ACHN (cell line): ENCODE data around the gene GABARAPL1.
"Not testable (repeated sequence)": the region's sequence is repeated elsewhere in the genome, so short reads cannot be mapped to it uniquely, and the experiment has no call there.

Experiments
- DNase-seq: peaks from one replicate; pipeline ENCODE4 v3.0.0-alpha.2; 2015
- in situ Hi-C: cut with HindIII; loops from 2 replicates; pipeline ENCODE4 v1.10.0; 2017; ENCODE audit warnings: low sequenced_read_pairs, low pct_ligation_motif_present, low pct_unique_long_range_greater_than_20kb

Gene GABARAPL1

DNA sequence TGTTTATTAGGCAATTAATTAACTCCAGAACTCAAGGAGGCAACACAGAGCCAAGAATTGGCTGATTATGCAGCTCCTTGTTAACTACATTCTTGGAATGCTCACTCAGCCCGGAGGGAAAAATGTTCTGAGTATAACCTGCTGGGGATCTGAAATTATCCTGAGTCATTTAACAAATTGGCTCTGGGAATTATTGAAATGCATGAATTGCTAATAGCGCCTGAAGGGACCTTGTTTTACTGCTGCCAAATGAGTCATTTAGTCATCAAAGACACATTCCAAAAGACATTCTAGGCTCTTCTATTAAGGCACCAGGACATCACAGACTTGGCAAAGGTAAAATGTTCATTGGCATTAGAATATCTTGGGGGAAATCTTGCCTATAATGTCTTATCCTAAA lies 20.8 kb upstream of the GABARAPL1 start:
- DNase-seq, result no peak
- in situ Hi-C loops, result no loop called here

DNA sequence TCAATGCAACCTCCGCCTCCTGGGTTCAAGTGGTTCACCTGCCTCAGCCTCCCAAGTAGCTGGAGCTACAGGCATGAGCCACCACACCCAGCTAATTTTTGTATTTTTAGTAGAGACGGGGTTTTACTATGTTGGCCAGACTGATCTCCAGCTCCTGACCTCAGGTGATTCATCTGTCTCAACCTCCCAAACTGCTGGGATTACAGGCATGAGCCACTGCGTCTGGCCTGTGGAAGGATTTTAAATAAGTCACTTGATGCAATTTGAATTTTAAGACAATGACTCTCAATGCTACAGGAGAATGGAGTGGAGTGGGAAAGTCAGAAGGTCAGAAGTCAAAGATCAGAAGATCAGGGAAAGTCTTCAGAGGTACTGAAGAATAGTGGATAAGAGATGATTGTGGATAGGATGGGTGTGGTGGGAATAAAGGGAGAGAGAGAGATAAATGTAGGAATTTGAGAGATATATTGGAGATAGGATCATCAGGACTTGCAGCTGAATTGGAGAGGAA lies 18.5 kb upstream of the GABARAPL1 start:
- in situ Hi-C loops, result no loop called here
- DNase-seq, result no peak

- no peak for DNase-seq
- in situ Hi-C loops, result no loop called here
Observed at GRCh38 chr12:10196210-10196609, 16.5 kb upstream of the GABARAPL1 start.

GRCh38 chr12:10197879-10198278 lies 14.8 kb upstream of the GABARAPL1 start:
- in situ Hi-C loops, result no loop called here
- DNase-seq, result no peak

DNA sequence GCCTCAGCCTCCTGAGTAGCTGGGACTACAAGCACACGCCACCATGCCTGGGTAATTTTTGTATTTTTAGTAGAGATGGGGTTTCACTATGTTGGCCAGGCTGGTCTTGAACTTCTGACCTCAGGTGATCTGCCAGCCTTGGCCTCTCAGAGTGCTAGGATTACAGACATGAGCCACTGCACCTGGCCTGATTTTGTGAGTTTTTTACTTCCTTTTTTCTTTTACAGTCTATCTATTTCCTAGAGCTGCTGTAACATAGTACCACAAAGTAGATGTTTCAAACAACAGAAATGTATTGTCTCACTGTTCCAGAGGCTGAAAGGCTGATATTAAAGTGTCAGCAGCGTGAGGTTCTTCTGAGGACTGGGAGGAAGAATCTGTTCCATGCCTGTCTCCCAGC lies 8.2 kb upstream of the GABARAPL1 start:
- DNase-seq, in situ Hi-C loops: not testable (repeated sequence)

DNA sequence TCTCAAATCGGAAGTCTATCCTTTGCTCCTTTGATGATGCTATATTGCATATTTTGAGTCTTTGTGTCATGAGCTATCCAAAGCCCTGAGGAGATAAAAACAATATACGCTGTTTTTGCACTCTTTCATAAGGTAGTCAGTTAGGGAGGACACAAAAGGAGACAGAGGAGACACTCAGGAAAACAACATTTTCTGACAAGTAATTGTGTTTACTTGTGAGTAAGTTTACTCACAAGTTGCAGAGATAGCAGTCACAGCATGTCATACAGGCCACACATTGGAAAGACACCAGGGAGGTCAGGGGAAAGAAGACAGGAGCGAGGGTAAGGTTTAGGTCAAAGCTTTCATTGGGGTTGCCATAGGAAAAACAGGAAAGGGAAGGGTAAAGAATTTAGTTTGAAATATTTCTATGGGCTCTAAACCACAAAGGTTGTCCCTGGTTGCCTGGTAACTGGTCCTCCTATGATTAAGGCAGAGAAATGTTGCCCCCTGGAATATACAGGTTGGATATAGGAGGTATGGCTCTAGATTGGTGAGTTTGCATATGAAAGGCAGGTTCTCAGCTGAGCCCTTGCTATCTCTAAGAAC lies 7.4 kb upstream of the GABARAPL1 start:
- in situ Hi-C loops, result no loop called here
- no peak for DNase-seq

DNA sequence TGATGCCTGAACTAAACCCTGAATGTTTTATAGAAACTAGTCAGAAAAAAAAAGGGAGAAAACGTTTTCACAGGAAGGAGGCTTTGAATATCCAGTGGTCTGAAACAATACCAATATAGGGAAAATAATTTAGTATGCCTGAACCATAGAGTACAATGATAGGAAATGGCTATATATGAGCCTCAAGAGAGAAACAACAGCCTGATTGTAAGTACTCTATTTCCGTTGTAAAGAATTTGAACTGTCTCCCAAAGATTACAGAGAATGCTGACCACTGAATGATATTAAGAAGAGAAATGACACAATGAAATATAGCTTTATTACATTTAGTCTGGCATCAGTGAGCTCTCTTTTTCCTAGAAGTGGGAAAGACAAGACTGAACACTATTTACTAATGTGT lies 5.5 kb upstream of the GABARAPL1 start:
- no peak for DNase-seq
- in situ Hi-C loops, result no loop called here

DNA sequence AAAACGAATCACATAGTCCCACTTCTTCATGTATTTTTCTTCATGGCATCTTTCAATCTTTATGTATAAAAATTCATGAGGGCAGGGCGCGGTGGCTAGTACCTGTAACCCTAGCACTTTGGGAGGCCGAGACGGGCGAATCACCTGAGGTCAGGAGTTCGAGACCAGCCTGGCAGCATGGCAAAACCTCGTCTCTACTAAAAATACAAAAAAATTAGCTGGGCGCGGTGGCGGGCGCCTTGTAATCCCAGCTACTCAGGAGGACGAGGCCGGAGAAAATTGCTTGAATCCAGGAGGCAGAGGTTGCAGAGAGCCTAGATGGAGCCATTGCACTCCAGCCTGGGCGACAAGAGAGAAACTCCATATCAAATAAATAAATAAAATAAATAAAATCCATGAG lies 2.5 kb upstream of the GABARAPL1 start:
- in situ Hi-C loops, result no loop called here
- no peak for DNase-seq

DNA sequence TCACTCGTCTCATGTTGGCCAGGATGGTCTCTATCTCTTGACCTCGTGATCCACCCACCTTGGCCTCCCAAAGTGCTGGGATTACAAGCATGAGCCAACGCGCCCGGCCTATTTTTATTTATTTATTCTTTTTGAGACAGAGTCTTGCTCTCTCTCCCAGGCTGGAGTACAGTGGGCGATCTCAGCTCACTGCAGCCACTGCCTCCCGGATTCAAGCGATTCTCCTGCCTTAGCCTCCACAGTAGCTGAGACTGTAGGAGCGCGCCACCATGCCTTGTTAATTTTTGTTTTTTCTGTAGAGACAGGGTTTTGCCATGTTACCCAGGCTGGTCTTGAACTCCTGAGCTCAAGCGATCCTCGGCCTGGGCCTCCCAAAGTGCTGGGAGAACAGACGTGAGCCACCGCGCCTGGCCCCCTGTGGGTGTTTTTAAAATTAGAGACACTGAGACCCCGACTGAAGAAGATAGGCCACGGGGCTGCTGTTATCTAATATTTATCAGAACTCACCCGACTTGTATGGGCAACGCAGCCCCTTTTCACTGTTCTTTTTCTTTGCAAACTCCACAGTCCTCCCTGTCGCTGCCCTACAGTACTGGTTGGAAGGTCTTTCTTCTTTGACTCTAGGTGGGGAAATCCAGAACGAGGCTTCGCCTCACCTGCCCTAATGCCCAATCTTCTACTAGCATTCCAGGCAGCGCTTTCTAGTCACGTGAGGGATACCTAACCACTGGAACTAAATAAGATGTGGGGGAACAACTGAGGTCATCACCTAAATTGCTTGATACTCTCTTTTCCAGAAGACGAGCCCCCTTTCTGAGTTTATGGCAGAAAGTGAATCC lies 1.4 kb upstream of the GABARAPL1 start:
- in situ Hi-C loops, result no loop called here
- no peak for DNase-seq

DNA sequence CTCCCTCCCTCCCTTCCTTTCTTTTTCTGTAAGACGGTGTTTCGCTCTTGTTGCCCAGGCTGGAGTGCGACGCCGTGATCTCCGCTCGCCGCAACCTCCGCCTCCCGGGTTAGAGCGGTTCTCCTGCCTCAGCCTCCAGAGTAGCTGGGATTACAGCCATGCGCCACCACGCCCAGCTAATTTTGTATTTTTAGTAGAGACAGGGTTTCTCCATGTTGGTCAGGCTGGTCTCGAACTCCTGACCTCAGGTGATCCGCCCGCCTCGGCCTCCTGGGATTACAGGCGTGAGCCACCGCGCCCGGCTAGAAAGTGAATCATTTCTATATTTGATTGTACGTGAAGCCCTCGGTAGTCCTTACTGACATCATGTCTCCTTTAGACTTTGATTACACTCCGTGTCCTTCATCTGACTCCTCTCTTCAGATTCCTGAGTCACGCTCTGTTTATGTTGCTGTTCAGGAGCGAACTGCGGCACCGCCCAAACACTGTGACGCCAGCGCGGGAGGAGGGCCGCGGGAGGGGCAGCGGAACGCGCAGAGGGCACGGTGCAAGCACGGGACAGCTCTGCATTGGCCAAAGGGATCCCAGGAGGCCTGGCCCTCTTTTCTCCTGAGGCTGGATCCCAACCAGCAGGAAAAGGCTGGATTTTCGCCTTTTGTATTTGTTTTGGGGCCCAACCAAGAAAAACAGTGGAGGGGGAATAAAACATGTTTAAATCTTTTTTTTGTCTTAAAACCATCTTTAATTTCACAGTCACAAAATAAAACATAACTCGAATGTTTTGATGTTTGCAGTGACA lies 538 bp upstream of the GABARAPL1 start:
- peak; percentile 100 for DNase-seq
- in situ Hi-C loops, result no loop called here

- DNase-seq, result peak; percentile 86
- in situ Hi-C loops, result no loop called here
Observed at GRCh38 chr12:10213168-10214135, 775 bp downstream of the GABARAPL1 start.

DNA sequence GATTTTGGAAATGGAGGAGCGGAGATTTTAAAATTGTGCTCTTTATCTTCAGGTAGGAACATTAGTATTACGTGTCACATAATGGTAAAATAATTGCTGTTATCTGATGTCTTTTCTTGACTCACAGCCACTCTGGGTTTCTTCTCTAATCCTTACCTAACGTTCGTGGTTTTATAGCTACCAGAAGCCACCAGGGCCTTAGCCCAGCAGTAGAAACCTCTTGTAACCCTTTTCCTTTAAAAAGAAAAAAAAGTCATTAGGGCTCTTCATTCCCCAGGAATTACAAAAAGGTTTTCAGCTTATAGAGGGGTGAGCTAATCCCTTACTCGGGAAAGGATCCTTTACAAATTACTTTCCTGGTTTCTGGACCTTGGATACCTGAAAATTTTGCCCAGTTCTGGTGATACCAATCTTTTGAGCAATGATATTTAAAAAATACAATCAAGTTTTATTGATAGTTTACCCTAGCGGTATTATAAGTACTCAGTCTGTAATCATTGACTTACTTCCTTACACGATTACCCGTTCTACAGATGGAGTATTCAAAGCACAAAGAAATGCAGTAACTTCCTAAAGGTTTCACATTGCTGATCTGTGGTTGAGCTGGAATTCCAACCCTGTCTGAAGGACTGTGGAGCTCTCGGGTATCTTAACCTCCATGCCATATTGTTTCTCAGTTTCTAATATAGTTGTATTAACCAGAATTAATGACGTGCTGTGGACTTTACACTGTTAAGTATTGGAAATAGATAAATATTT lies 1.6 kb downstream of the GABARAPL1 start:
- peak; percentile 97 for DNase-seq
- in situ Hi-C loops, result no loop called here

- peak; percentile 90 for DNase-seq
Observed at GRCh38 chr12:10214895-10215267, 2.2 kb downstream of the GABARAPL1 start.

GRCh38 chr12:10215436-10215835 lies 2.8 kb downstream of the GABARAPL1 start:
- in situ Hi-C loops, result no loop called here
- DNase-seq, result no peak

More at GRCh38 chr12:10214895-10215267, 2.2 kb downstream of the GABARAPL1 start:
- in situ Hi-C loops, result no loop called here

GRCh38 chr12:10215946-10216345 lies 3.3 kb downstream of the GABARAPL1 start:
- DNase-seq, in situ Hi-C loops: not testable (repeated sequence)

- in situ Hi-C loops, result no loop called here
- DNase-seq, result no peak
Observed at GRCh38 chr12:10218021-10218420, 5.3 kb downstream of the GABARAPL1 start.

- no peak for DNase-seq
- in situ Hi-C loops, result no loop called here
Observed at GRCh38 chr12:10220398-10221077, 7.9 kb downstream of the GABARAPL1 start.
